ENCODE results near the gene NATD1. TPM values are rescaled to one million over a fixed set of nuclear protein-coding genes. Genes with fewer than 3 reads are reported as not detected.
"Not testable (repeated sequence)": the region's sequence is repeated elsewhere in the genome, so short reads cannot be mapped to it uniquely, and the experiment has no call there.

The NATD1 gene
- total RNA-seq, 1 experiment from 2014 or later = 0.72 TPM

GRCh38 chr17:21247552-21248258, 5.5 kb downstream of the NATD1 start:
- DNase-seq (ENCODE audit: low read depth) = no peak

DNA sequence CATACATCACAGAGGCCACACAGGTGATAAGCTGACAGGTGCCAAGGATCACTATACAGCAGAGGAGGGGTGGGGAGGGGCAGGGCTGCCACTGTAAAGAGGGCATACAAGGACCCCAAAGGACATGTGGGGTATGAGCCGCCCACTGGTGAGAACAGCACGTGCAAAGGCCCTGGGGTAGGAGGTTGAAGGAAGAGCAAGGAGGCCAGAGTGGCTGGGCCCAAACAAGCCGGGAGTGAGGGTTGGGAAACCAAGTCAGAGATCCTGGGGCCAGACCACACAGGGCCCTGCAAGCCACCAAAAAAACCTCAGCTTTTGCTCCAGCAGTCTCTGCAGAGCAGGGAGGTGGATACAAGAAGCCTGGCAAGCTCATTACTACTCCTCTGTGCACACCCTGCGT, 6.5 kb downstream of the NATD1 start:
- no peak for DNase-seq (ENCODE audit: low read depth)

DNA sequence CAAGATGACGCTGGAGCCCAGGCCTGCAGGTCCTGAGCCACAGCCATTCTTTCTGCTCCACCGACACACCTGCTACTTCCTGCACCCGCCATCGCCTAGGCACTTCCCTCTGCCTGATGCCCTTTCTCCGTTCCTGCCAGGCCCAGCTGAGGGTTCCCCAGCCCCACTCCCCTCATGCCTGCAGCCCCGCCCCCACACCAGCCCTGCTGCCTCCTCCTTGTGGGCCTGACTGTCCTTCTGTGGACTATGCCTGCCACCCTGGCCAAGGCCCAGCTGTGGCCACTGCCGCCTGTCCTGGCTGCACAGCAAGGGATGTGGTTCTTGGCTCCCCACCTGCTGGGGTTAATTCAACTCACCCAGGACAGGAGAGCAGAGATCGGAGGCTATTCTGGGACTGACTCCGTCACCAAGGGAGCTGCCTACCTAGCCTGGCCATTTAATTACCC, 7.5 kb downstream of the NATD1 start:
- DNase-seq (ENCODE audit: low read depth) = no peak

DNA sequence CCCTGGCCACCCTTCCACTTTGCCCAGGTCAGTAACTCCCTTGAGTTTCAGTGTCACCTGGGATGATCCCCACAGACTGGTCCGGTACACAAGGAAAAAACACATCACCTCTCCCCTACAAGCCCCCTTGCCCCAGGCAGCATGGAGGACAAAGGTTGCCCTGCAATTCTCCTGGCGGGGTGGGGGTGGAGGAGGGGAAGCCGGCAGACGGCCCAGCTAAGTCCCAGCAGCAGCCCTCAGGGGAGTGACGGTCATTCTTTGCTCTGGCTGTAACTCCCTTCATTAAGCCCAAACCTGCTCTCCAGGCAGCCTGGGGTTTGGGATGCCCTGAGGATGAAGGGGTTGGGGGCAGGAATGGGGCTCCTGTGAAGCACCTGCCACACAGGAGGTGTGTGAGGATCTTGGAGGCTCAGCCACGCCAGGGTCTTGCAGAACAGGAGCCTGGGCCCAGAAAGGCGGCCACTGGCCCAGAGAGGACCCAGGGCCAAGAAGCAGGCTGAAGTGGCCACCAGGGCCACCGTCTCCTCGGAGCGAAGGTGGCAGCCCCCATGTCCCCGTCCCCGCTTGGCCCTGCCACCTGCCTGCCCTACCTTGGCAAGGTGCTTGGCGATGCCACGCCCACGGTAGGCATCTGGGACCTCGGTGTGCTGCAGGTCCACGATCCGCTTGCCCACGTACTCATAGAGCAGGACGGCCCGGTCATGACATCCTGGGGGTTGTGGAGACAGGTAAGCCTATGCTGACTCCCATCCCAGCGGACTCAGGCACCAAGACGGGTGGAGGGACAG, 9.5 kb downstream of the NATD1 start:
- DNase-seq (ENCODE audit: low read depth) = no peak

GRCh38 chr17:21242780-21243515, 10.3 kb downstream of the NATD1 start:
- DNase-seq (ENCODE audit: low read depth) = no peak

GRCh38 chr17:21242026-21242697, 11.0 kb downstream of the NATD1 start:
- peak; percentile 89 for DNase-seq (ENCODE audit: low read depth)

GRCh38 chr17:21241564-21241963, 11.6 kb downstream of the NATD1 start:
- no peak for DNase-seq (ENCODE audit: low read depth)

DNA sequence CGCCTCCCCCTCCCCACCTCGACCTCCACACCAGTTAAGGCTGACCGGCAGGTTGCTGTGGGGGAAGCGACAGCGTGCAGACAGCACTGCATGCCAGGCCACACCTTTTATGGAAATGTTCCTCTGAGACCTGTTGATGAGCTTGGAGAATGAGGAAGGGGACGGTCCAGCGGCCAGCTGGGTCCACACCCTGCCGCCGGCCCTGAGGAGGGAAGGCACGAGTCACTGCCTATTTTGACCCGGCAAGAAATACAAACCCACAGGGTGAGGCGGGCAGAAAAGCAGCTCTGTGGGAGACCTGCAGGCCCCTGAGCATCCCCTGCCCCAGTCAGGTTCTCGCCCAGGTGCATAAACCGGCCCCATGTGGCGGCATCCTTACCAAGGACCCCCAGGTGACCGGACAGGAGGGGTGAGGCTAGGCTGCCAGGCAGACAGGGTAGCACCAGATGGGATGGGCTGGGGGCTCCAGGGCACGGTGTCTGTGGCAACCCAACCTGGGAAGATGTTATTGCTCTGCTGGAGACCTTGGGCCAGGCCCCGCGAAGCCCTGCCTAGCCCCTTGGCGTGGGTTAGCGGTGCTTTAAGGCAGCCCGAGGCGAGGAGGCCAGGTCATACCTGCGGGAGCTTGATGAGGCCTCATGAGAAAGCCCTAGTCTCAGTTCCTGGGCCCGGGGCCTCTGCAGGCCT, 12.7 kb downstream of the NATD1 start:
- DNase-seq (ENCODE audit: low read depth) = no peak

- DNase-seq (ENCODE audit: low read depth) = no peak
These were observed 13.4 kb downstream of the NATD1 start for GRCh38 chr17:21239680-21240368.

DNA sequence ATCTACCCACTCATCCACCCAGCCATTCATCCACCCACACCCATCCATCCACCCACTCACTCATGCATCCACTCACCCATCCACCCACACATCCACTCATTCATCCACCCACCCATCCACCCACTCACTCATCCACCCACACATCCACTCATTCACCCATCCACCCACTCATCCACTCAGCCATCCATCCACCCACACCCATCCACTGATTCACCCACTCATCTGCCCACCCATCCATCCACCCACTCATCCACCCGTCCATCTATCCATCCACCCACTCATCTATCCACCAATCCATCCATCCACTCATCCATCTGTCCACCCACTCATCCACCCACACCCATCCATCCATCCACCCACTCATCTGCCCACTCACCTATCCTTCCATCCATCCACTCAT, 17.3 kb downstream of the NATD1 start:
- no peak for DNase-seq (ENCODE audit: low read depth)

GRCh38 chr17:21233581-21234347, 19.4 kb downstream of the NATD1 start:
- no peak for DNase-seq (ENCODE audit: low read depth)

GRCh38 chr17:21232033-21232749, 21.0 kb downstream of the NATD1 start:
- no peak for DNase-seq (ENCODE audit: low read depth)

DNA sequence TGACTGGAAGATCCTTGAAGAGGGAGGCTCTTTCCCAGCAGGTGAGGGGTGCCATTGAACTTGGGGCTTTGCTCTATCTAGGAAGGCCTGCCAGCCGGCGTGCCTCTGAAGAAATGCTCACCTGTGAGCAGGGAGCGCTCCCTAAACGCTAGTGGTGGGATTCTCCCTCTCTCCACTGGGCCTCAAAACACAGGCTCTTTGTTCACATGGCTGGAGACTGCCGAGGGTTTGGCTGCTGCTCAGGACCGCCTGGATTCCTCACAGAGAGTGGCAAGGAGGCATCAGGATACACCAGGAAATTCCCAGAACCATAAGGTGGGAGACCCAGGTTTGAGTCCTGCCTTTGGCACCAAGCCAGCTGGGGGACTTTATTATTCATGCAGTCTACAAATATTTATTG, 21.7 kb downstream of the NATD1 start:
- DNase-seq (ENCODE audit: low read depth) = no peak

DNA sequence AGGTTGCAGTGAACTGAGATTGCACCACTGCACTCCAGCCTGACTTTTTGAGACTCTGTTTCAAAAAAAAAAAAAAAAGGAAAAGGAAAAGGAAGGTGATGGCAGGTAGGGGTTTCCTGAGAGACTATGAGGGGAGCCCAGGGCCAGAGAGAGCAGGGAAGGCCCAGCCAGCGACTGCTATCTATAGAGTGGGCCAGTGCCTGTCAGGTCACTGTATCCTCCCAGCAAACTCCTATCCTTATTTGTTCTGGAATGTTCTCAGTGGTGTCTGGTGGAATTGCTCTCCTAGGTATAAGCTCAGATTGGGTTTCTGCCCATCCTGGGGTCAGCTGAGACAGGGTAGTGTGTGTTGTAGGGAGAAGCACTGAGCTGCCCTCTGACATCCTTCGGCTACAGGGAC, 24.4 kb downstream of the NATD1 start:
- DNase-seq (ENCODE audit: low read depth) = no peak

- DNase-seq (ENCODE audit: low read depth) = no peak
These were observed 25.1 kb downstream of the NATD1 start for GRCh38 chr17:21228111-21228510.

GRCh38 chr17:21227277-21227676, 25.9 kb downstream of the NATD1 start:
- DNase-seq (ENCODE audit: low read depth) = not testable (repeated sequence)

DNA sequence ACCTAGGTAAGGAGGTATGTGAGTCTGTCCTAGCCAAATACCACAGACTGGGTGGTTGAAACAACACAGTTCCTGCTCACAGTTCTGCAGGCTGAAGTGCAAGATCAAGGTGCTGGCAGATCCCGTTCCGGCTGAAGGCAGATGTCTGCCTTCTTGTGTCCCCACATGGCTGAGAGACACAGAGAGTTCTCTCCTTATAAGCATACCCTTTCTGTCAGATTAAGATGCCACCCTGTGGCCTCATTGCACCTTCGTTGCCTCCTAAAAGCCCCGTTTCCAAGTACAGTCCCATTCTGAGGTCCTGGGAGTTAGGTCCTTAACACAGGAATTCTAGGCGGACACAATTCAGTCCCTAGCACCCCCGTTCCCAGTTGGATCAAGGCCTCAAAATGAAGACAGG, 30.1 kb downstream of the NATD1 start:
- no peak for DNase-seq (ENCODE audit: low read depth)

- no peak for DNase-seq (ENCODE audit: low read depth)
These were observed 34.3 kb downstream of the NATD1 start for GRCh38 chr17:21218831-21219380.

GRCh38 chr17:21218101-21218500, 35.1 kb downstream of the NATD1 start:
- no peak for DNase-seq (ENCODE audit: low read depth)
